Ishikawa (cell line): ENCODE results near the gene LRRTM4.

Experiments used
- CEBPB ChIP-seq: IDR thresholded peaks from 2 replicates; pipeline ENCODE4 v1.6.1; 2012
- CREB1 ChIP-seq: IDR thresholded peaks from 2 replicates; pipeline ENCODE4 v1.6.1; 2012; ENCODE audit warnings: low read depth
- EGR1 ChIP-seq: IDR thresholded peaks from 2 replicates; pipeline ENCODE4 v1.6.1; 2012
- EP300 ChIP-seq: IDR thresholded peaks from 2 replicates; pipeline ENCODE4 v1.6.1; 2012; ENCODE audit warnings: borderline replicate concordance
- FOXM1 ChIP-seq: IDR thresholded peaks from 2 replicates; pipeline ENCODE4 v1.6.1; 2012; ENCODE audit warnings: low read depth, borderline replicate concordance
- MAX ChIP-seq: IDR thresholded peaks from 2 replicates; pipeline ENCODE4 v1.6.1; 2012
- NFIC ChIP-seq: IDR thresholded peaks from 2 replicates; pipeline ENCODE4 v1.6.1; 2012
- RAD21 ChIP-seq: IDR thresholded peaks from 2 replicates; pipeline ENCODE4 v1.6.1; 2012; ENCODE audit warnings: low read depth
- TAF1 ChIP-seq: IDR thresholded peaks from 2 replicates; pipeline ENCODE4 v1.6.1; 2012; ENCODE audit warnings: low read depth, mild to moderate bottlenecking
- TCF12 ChIP-seq: IDR thresholded peaks from 2 replicates; pipeline ENCODE4 v1.6.1; 2012; ENCODE audit warnings: low read depth
- TEAD4 ChIP-seq: IDR thresholded peaks from 2 replicates; pipeline ENCODE4 v1.6.1; 2012
- USF1 ChIP-seq: IDR thresholded peaks from 2 replicates; pipeline ENCODE4 v1.6.1; 2012
- YY1 ChIP-seq: IDR thresholded peaks from 2 replicates; pipeline ENCODE4 v1.6.1; 2012; ENCODE audit warnings: low read depth
- ZBTB7A ChIP-seq: IDR thresholded peaks from 2 replicates; pipeline ENCODE4 v1.6.1; 2012; ENCODE audit warnings: low read depth
- TF ChIP-seq, protein P1 (sequence below): IDR thresholded peaks from 2 replicates; pipeline ENCODE4 v1.6.1; 2012; ENCODE audit warnings: low read depth, mild to moderate bottlenecking

Gene LRRTM4

GRCh38 chr2:76997296-76997695 lies 524.9 kb downstream of the LRRTM4 start:
- TF ChIP-seq EP300 (no peak), NFIC (no peak), MAX (no peak), ZBTB7A (no peak), FOXM1 (no peak), CREB1 (no peak), TCF12 (no peak), USF1 (no peak), YY1 (no peak), TAF1 (no peak), RAD21 (no peak), TEAD4 (no peak), CEBPB (no peak)
- TF ChIP-seq, protein P1, sequence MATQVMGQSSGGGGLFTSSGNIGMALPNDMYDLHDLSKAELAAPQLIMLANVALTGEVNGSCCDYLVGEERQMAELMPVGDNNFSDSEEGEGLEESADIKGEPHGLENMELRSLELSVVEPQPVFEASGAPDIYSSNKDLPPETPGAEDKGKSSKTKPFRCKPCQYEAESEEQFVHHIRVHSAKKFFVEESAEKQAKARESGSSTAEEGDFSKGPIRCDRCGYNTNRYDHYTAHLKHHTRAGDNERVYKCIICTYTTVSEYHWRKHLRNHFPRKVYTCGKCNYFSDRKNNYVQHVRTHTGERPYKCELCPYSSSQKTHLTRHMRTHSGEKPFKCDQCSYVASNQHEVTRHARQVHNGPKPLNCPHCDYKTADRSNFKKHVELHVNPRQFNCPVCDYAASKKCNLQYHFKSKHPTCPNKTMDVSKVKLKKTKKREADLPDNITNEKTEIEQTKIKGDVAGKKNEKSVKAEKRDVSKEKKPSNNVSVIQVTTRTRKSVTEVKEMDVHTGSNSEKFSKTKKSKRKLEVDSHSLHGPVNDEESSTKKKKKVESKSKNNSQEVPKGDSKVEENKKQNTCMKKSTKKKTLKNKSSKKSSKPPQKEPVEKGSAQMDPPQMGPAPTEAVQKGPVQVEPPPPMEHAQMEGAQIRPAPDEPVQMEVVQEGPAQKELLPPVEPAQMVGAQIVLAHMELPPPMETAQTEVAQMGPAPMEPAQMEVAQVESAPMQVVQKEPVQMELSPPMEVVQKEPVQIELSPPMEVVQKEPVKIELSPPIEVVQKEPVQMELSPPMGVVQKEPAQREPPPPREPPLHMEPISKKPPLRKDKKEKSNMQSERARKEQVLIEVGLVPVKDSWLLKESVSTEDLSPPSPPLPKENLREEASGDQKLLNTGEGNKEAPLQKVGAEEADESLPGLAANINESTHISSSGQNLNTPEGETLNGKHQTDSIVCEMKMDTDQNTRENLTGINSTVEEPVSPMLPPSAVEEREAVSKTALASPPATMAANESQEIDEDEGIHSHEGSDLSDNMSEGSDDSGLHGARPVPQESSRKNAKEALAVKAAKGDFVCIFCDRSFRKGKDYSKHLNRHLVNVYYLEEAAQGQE = no peak

DNA sequence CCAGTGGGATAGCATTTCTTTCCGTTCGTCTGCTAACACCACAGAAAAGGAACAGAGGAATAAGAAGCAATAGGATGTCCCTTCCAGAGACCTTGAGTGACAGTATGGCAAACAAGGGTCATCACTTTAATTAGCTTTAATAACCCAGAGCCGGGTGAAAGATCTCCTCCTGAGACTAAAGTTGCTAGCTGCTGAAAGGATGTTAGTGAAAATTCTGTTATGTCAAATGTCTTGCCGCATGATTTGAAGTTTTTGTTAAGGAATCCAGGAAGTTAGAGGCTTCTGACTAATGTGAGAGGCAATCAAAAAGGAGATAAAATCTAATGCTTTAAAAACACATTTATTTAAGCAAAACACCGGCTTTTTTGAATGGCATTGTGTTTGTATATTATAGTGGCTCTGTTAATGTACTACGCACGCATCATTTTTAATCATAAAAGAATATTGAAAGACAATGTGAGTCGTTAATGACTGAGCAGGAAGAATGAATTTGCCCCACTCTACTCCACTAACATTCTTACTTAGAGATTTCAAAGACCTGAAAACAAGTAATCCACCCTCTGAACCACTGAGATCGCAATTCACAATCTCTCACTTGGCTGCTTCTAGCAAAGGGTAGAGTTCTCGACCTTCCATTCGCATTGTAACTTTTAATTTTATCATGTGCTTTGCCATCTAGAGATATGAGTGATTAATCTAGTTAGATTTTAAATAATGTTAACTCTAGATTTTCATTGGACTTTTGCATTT lies 536.6 kb downstream of the LRRTM4 start:
- no peak for TF ChIP-seq USF1
- TF ChIP-seq CEBPB = no peak
- TF ChIP-seq RAD21 = no peak
- no peak for TF ChIP-seq MAX
- no peak for TF ChIP-seq NFIC
- no peak for TF ChIP-seq TAF1
- no peak for TF ChIP-seq CREB1
- TF ChIP-seq FOXM1 = no peak
- TF ChIP-seq TCF12 = no peak

DNA sequence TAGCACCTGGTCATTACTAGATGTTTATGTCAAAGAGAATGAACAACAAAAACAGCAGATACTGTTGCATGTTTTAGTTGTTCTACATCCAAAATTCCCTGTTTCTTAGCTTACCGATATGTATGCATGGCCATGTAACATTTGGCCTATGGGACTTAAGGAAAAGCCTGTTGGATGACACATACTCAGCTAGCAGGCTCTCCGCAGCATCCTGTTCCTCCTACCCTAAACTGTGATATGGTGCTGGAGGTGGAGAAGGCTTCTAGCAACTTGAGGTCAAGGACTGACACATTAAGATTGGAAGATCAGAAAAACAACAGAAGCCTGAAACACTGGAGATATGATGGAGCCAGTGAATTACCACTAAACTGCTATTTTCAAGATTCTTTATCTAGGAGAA lies 537.8 kb downstream of the LRRTM4 start:
- TF ChIP-seq RAD21 (no peak), EGR1 (no peak), TAF1 (no peak), TEAD4 (no peak), CREB1 (no peak), YY1 (no peak)
- TF ChIP-seq, protein P1 = no peak

GRCh38 chr2:76980067-76980787 lies 541.9 kb downstream of the LRRTM4 start:
- TF ChIP-seq YY1 (no peak), ZBTB7A (no peak), NFIC (no peak), EGR1 (no peak), TEAD4 (no peak), USF1 (no peak), FOXM1 (no peak), MAX (no peak), CEBPB (no peak), TCF12 (no peak), EP300 (no peak), RAD21 (no peak), TAF1 (no peak), CREB1 (no peak)
- TF ChIP-seq, protein P1 = no peak
